ENCODE measurements around the gene CBX2.

DNA sequence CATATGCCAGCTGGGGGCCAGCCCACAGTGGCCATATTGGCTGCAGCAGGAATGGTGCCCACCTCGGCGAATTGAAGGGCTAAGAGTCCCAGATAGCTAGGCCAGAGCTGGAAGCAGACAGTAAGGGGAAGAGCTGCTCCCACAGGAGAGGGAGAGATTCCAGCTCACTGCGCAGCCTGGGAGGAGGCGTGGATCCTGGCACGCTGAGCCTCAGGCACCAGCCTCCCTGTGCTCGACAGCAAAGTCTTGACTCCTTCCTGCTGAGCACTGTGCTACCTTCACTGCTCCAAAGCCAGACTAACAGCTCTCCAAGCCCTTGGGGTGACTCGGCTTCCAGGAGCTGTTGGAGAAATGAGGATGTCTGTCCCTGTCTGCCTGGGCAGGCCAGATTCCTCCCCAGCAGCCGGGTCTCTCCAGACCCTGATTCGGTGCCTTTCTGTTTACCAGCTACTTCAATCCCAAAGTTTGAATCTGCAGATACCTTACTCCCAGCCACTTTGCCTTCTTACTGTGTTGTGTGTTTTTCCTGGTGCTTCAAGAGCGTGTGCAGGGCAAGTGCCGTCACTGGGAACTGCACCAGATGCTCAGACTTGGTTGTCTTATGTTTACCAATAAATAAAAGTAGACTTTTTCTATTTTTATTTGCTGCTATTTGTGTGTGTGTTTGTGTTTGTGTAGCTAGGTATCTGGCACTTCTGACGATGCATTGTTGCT, 9.1 kb downstream of the CBX2 start:
- TF ChIP-seq, protein P1, sequence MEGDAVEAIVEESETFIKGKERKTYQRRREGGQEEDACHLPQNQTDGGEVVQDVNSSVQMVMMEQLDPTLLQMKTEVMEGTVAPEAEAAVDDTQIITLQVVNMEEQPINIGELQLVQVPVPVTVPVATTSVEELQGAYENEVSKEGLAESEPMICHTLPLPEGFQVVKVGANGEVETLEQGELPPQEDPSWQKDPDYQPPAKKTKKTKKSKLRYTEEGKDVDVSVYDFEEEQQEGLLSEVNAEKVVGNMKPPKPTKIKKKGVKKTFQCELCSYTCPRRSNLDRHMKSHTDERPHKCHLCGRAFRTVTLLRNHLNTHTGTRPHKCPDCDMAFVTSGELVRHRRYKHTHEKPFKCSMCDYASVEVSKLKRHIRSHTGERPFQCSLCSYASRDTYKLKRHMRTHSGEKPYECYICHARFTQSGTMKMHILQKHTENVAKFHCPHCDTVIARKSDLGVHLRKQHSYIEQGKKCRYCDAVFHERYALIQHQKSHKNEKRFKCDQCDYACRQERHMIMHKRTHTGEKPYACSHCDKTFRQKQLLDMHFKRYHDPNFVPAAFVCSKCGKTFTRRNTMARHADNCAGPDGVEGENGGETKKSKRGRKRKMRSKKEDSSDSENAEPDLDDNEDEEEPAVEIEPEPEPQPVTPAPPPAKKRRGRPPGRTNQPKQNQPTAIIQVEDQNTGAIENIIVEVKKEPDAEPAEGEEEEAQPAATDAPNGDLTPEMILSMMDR (IDR thresholded peaks at IDR 0.05; ENCODE audit: low read length), result no peak
- TF ChIP-seq EZH2 (IDR thresholded peaks at IDR 0.05; ENCODE audit: borderline replicate concordance, low read length), result no peak
